Suprapubic skin (tissue), 4 donors: ENCODE measurements around the gene C11orf86. TPM values are rescaled to one million over a fixed set of nuclear protein-coding genes. Genes with fewer than 3 reads are reported as not detected.

Experiments
- DNase-seq, 2 donors: peaks; one replicate each; pipeline ENCODE4 v3.0.0-alpha.2; 2019; ENCODE audit warnings: low spot score in 2 of 2
- H3K27ac ChIP-seq: fragments of 200-600 bp; sonication (generic); one replicate; pipeline ENCODE4 v1.5.1; 2019
- H3K27me3 ChIP-seq: fragments of 200-600 bp; sonication (generic); one replicate; pipeline ENCODE4 v1.5.1; 2019
- H3K36me3 ChIP-seq: fragments of 200-600 bp; sonication (generic); one replicate; pipeline ENCODE4 v1.5.1; 2019
- H3K4me1 ChIP-seq: fragments of 200-600 bp; sonication (generic); one replicate; pipeline ENCODE4 v1.5.1; 2019
- H3K4me3 ChIP-seq: fragments of 200-600 bp; sonication (generic); one replicate; pipeline ENCODE4 v1.5.1; 2019; ENCODE audit warnings: mild to moderate bottlenecking
- H3K9me3 ChIP-seq: fragments of 200-600 bp; sonication (generic); one replicate; pipeline ENCODE4 v1.5.1; 2019
- EP300 ChIP-seq: sonication (generic); formaldehyde crosslinking; IDR thresholded peaks from one replicate; pipeline ENCODE4 v1.6.1; 2017; ENCODE audit warnings: antibody characterized with exemption
- POLR2A ChIP-seq, 2 donors: fragments of 450-650 bp; IDR thresholded peaks; one replicate each; pipeline ENCODE4 v1.6.1; 2017; ENCODE audit warnings: antibody characterized with exemption in 2 of 2, mild to moderate bottlenecking in 2 of 2, moderate library complexity in 2 of 2
- POLR2AphosphoS5 ChIP-seq, 3 donors: sonication (generic); formaldehyde crosslinking; IDR thresholded peaks; one replicate each; pipeline ENCODE4 v1.6.1; 2017; ENCODE audit warnings: antibody characterized with exemption in 3 of 3
- WGBS: methylation state at CpG from one replicate; pipeline ENCODE4 v1.1.5; 2018; 5-methylcytosine and 5-hydroxymethylcytosine counted together
- total RNA-seq, 4 donors: library from RNA; depleted of rRNA; stranded (reverse); fragments of >200 nt; gene quantifications; one replicate each; pipeline ENCODE4 v1.1.0, GENCODE V29; 2016
- TF ChIP-seq, protein P1 (sequence below), 2 donors: fragments of 200-600 bp in 1 of 2; fragments of 450-650 bp in 1 of 2; sonication (generic) in 1 of 2; IDR thresholded peaks; one replicate each; pipeline ENCODE4 v1.5.1; 2016 to 2019; ENCODE audit warnings: antibody characterized with exemption in 2 of 2, mild to moderate bottlenecking in 1 of 2, moderate library complexity in 1 of 2

Gene C11orf86
- total RNA-seq, 4 donors from 2014 or later, result not detected

DNA sequence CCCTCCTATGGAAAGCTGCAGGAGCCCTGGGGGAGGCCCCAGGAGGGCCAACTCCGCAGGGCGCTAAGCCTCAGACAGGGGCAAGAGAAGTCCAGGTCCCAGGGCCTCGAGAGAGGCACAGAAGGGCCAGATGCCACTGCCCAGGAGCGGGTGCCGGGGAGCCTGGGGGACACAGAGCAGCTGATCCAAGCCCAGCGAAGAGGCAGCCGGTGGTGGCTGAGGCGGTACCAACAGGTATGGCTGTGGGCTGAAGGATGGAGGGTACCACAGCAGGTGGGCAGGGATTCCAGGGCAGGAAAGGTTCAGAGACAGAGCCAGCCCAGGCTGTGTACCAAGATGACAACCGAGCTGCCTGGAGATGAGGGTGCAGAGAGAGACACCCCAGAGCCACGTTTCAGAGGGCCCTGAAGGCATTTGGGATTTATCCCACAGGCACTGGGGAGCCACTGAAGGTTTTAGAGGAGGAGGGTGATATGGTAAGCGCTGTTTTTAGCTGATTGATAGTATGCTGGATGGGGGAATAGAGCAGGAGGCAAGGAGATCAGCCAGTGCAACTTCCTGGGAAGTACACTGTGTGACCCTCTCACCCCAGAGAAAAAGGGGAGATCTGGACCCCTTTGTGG is 412 bp downstream of the C11orf86 start:
- Histone ChIP-seq H3K27ac (no peak overlapping the region), H3K27me3 (no peaks in the 10 kb centered on the region), H3K4me1 (peaks cover 8% of the 10 kb centered on the region), H3K4me3 (no peak overlapping the region), H3K36me3 (no peaks in the 10 kb centered on the region), H3K9me3 (no peaks in the 10 kb centered on the region)
- no peak for DNase-seq
- TF ChIP-seq POLR2A (IDR thresholded peaks at IDR 0.05) (no peak), POLR2AphosphoS5 (IDR thresholded peaks at IDR 0.05) (no peak), EP300 (no peak)
- TF ChIP-seq, protein P1, sequence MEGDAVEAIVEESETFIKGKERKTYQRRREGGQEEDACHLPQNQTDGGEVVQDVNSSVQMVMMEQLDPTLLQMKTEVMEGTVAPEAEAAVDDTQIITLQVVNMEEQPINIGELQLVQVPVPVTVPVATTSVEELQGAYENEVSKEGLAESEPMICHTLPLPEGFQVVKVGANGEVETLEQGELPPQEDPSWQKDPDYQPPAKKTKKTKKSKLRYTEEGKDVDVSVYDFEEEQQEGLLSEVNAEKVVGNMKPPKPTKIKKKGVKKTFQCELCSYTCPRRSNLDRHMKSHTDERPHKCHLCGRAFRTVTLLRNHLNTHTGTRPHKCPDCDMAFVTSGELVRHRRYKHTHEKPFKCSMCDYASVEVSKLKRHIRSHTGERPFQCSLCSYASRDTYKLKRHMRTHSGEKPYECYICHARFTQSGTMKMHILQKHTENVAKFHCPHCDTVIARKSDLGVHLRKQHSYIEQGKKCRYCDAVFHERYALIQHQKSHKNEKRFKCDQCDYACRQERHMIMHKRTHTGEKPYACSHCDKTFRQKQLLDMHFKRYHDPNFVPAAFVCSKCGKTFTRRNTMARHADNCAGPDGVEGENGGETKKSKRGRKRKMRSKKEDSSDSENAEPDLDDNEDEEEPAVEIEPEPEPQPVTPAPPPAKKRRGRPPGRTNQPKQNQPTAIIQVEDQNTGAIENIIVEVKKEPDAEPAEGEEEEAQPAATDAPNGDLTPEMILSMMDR (IDR thresholded peaks at IDR 0.05), result no peak
- WGBS, result 74% methylated on average over 10 of the region's 11 CpGs

GRCh38 chr11:66976028-66976467 is 944 bp downstream of the C11orf86 start:
- WGBS, result 83% methylated on average over 4 of the region's 9 CpGs
- Histone ChIP-seq H3K27ac (no peak overlapping the region), H3K27me3 (no peaks in the 10 kb centered on the region), H3K36me3 (no peaks in the 10 kb centered on the region), H3K4me1 (peaks cover 6% of the 10 kb centered on the region), H3K9me3 (no peaks in the 10 kb centered on the region), H3K4me3 (no peak overlapping the region)
- DNase-seq, result no peak
- TF ChIP-seq, protein P1 (IDR thresholded peaks at IDR 0.05), result peak in 1 of 2 donors; percentile 26
- no peak for TF ChIP-seq EP300
- TF ChIP-seq POLR2AphosphoS5 (IDR thresholded peaks at IDR 0.05), result no peak
- TF ChIP-seq POLR2A (IDR thresholded peaks at IDR 0.05), result no peak

DNA sequence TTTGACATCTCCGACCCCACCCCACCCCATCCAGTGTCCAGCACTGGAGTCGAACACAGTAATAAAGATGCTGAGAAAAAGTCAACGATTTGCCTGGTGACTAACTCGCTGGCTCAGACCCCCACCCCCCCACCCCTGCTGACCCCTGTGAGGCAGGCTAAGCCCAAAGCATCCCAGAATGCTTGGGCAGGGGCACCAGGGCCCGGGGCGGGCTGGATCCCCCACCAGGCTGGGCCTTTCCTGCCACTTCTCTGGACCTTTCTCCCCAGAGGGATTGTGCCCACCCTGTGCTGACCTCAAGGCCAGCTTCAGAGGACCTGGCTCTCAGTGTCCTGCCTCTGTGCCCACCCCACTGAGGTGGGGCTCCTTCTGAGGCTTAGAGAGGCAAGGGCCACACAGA is 1.8 kb downstream of the C11orf86 start:
- Histone ChIP-seq H3K4me1 (peaks cover 7% of the 10 kb centered on the region), H3K9me3 (no peaks in the 10 kb centered on the region), H3K36me3 (no peaks in the 10 kb centered on the region), H3K27me3 (no peaks in the 10 kb centered on the region), H3K4me3 (no peak overlapping the region), H3K27ac (no peak overlapping the region)
- TF ChIP-seq POLR2AphosphoS5 (IDR thresholded peaks at IDR 0.05) (no peak), POLR2A (IDR thresholded peaks at IDR 0.05) (no peak), EP300 (no peak)
- TF ChIP-seq, protein P1 (IDR thresholded peaks at IDR 0.05), result no peak
- WGBS, result 87% methylated on average over 6 of the region's 6 CpGs
- DNase-seq, result no peak

DNA sequence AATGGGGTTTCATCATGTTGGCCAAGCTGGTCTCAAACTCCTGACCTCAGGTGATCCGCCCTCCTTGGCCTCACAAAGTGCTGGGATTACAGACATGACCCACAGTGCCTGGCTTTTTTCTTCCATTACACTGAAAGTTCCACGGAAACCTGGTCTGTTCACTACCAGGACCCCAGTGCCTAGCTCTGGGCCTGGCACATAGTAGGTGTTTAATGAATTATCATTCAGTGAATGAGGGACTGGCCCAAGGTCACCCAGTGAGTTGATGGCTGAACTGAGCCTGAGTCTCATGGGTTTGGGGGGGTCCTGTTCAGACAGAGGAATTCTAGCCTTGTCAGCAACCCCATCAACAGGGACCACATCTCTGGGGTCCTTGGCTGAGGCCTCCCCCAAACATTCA is 3.1 kb downstream of the C11orf86 start:
- DNase-seq, result no peak
- TF ChIP-seq POLR2AphosphoS5 (IDR thresholded peaks at IDR 0.05), result no peak
- no peak for TF ChIP-seq EP300
- TF ChIP-seq POLR2A (IDR thresholded peaks at IDR 0.05), result no peak
- TF ChIP-seq, protein P1 (IDR thresholded peaks at IDR 0.05), result no peak
- Histone ChIP-seq H3K9me3 (no peaks in the 10 kb centered on the region), H3K4me3 (no peak overlapping the region), H3K27me3 (no peaks in the 10 kb centered on the region), H3K4me1 (peaks cover 11% of the 10 kb centered on the region), H3K27ac (no peak overlapping the region), H3K36me3 (no peaks in the 10 kb centered on the region)
- 93% methylated on average over 2 of the region's 2 CpGs for WGBS

- Histone ChIP-seq H3K27me3 (no peaks in the 10 kb centered on the region), H3K4me1 (peaks cover 11% of the 10 kb centered on the region), H3K4me3 (no peak overlapping the region), H3K36me3 (no peaks in the 10 kb centered on the region), H3K27ac (no peak overlapping the region), H3K9me3 (no peaks in the 10 kb centered on the region)
- TF ChIP-seq POLR2AphosphoS5 (IDR thresholded peaks at IDR 0.05) (no peak), POLR2A (IDR thresholded peaks at IDR 0.05) (no peak), EP300 (no peak)
- TF ChIP-seq, protein P1 (IDR thresholded peaks at IDR 0.05), result no peak
- DNase-seq, result no peak
- WGBS, result 98% methylated on average over 6 of the region's 6 CpGs
Measured at GRCh38 chr11:66978717-66979116, 3.6 kb downstream of the C11orf86 start.
